Measurements from ENCODE around the gene DNAJC1.

DNA sequence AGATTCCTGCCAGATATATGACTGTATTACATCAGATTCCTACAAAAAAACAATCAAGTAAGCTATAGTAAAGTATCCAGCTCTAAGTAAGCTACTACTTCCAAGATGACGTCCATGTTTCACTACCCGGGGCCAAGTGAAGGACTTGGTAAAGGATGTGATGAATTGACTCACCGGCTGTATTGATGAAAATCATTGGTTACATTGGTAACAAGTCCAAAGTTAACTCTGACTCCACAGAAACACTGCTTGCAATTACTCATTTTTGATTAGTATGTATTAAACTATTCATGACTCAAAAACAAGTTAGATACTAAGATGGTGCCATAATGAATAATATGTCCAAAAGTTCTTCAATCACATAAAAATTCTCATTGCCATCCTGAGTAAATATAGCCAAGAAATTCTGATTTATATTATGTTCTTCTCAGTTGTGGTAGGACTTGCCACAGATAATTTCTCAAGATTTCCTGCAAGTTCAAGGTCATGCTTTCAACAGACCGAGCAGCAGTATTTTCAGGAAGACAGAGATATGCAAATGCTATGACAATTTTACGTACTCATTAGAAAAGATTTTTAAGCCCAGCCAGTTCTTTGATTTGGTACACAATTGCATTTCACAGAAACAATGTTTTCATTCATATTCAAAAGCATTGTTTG is 12.6 kb upstream of the DNAJC1 start:
- no peak for TF ChIP-seq POLR2AphosphoS5 (IDR thresholded peaks at IDR 0.05; ENCODE audit: borderline replicate concordance, low read depth, low read length)
- TF ChIP-seq EZH2 (IDR thresholded peaks at IDR 0.05), result no peak
